Kidney tubule cell (primary cell): ENCODE data around the gene FAP.
A peak's percentile ranks its signal among the peaks of the same experiment; 100 is the strongest.

Experiments used
- DNase-seq: peaks from one replicate; pipeline ENCODE4 v3.0.0-alpha.2; 2018; ENCODE audit warnings: low spot score

Gene FAP

DNA sequence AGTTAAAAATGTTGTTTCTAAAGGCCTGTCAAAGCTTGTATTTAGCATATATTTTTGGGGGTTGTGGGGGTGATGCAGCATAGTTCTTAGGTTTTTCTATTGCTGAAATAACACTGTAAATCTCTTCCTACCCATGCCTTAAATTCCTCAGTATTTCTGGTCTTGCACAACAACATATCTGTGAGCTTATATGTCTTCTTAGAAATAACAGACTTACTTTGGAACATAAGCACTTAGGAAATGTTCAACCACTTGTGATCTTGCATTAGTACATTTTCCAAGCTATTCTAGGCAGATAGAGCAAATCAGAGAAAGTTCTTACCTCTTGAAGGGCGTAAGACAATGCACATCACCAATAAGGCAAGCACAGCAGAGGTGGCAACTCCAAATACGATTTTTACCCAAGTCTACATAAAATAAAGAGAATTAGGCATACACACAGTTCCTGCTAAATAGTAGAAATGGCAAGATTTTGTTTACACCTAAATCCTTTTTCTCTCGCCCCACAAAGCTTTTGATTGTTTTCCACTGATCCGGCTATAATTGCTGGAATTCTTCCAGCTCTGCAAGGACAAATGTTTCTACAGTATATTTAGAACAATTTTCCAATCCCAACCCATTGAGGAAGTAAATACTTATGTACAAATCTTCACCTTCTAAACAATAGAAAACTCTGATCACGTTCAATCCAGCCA lies 512 bp downstream of the FAP start:
- DNase-seq: no peak

DNA sequence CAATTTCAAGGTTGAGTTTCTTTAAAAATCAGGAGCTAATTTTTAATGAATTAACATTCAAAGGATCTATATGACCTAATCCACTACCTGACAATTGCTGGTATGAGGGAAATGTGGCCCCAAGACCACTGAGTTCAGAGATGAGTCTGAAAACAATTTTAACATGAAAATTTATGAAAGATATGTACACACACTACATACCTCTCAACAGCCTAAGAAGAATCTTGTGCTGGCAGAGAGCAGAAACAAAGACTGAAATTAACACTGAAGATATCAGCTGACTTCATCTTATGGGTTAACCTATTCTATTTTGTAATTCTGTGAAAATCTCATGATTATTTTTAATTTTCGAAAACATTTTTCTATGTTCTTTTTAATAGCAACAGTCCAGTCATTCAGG lies 1.7 kb downstream of the FAP start:
- no peak for DNase-seq

DNA sequence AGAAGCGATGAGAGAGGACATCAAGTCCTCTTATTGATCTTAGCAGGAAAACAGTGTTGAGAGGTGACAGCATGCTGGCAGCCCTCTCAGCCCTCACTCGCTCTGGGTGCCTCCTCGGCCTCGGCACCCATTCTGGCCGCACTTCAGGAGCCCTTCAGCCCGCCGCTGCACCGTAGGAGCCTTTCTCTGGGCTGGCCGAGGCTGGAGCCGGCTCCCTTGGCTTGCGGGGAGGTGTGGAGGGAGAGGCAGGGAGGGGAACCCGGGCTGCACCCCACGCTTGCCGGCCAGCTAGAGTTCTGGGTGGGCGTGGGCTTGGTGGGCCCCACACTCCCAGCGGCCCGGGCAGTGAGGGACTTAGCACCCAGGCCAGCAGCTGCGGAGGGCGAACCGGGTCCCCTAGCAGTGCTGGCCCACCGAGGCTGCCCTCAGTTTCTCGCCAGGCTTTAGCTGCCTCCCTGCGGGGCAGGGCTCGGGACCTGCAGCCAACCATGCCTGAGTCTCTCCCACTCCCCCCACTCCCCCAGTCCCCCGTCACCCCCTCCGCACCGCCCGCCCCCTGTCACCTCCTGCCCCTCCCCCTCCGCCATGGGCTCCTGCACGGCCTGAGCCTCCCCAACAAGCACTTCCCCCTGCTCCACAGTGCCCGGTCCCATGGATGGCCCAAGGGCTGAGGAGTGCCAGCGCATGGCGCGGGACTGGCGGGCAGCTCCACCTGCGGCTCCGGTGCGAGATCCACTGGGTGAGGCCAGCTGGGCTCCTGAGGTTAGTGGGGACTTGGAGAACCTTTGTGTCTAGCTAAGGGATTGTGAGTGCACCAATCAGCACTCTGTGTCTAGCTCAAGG lies 8.4 kb downstream of the FAP start:
- no peak for DNase-seq

DNA sequence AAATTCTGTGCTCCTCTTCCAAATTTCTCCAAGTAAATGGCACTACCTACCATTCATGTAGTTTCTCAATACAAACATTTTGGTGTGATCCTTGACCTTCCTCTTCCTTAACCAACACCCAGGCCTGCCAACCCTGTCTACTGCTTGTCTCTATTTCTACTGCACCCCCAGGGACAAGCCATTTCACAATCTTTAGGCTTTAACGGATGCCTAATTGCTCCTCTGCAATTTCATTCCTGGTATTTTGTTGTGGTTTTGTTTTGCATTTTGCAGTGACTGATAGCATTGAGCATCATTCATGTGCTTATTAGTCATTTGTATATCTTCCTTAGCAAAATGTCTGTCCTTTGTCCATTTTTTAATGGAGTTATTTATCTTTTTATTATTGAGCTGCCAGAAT lies 10.0 kb downstream of the FAP start:
- DNase-seq: peak; percentile 42

DNA sequence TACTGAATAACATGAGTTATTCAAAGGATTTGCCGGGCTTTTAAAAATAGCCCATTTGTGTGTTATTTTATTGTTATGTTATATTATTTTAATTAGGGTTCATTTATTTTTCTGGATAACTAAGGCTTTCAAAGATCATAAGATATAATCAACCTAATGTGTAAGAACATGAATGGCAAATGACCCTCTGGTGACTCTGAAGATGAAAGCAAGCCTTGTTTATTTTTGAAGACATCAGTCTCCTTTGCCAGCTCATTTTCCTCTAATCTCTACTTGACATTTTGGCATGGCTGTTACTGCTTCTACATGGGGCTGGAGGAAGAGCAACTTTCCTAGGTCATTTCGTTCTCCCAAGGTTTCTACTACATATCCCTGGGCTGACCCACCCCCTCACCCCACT lies 10.6 kb downstream of the FAP start:
- DNase-seq: no peak

DNA sequence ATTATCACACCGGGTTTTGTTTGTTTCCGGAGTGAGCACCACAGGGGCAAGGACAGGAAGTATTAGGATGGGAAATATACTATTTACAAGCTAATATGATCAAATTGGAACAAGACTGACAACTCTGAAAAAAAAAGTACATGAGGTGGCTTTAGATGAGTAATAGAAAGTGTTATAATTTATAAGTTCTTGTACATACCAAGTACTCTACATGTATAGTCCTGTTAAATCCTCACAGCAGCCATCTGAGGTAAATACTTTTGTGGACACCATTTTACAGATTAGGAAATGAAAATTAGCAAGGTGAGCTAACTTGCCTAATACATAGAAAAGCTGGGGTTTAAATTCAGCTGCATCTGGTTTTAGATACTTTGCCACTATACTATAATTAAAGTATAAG lies 11.2 kb downstream of the FAP start:
- no peak for DNase-seq

DNA sequence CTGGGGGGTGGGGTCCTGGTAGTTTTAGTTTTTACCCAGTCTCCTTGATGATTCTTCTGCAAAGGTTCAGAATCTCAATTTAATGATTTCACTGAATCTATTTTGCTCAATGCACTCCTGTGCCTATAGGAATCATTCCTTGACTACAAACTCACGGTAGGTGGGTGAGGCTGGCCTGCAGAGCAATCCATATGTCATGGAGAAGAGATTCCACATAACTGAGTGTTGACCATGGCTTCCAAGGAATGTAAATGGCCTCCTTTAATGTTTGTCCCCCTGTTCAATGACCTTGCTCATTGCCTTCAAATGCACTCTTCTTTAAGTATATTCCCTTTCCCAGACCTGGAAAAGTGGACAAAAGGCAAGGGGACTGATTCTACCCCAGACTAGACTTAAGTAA lies 12.5 kb downstream of the FAP start:
- DNase-seq: no peak

DNA sequence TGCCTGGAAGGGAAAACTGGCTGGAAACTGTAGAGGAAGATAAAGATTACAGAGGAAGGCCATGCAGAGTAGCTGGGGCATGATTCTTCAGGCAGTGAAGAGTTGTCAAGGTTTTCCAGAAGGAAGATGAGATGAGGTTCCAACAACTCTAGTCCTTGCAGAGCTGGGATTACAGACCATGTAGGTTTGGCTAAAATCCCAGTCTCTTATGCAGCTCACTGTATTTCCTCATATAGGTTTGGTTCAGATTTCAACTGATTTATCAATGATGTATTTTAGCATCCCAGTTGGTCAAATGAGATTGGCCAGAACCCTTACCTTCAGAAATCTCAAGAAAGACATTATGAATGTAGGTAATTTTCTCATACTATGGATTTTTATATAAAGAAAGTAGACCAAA lies 16.4 kb downstream of the FAP start:
- DNase-seq: no peak

DNA sequence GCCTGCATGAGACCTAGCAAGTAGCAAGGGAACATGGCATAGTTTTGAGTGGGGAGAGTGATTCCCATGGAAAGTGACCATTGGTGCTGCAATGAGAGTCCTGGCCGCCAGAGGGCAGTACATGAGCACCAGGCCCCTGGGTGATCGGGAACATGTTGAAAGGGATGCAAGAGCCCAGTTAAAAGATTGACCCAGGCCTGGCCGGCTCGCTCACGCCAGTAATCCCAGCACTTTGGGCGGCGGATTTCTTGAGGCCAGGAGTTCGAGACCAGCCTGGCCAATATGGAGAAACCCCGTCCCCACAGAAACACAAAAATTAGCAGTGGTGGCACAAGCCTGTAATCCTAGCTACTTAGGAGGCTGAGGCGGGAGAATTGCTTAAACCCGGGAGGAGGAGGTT lies 22.2 kb downstream of the FAP start:
- peak; percentile 66 for DNase-seq

DNA sequence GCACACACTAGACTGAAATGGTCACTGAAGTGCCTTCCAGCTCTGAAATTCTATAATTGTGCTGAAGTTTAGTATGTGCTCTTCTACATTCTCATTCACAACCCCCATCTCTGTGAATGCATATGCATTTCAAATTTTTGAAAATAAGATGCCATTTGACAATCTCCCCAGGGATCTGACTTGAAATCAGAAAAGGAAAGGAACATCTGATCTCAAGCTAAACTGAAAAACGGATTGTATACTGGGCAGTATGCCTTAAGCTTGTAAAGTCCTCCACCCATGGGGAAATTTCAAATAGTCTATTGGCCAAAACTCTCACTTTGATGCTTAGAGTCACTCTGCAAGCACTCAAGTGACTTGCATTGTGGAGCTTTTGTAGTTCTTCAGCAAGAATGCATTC lies 22.9 kb downstream of the FAP start:
- no peak for DNase-seq

DNA sequence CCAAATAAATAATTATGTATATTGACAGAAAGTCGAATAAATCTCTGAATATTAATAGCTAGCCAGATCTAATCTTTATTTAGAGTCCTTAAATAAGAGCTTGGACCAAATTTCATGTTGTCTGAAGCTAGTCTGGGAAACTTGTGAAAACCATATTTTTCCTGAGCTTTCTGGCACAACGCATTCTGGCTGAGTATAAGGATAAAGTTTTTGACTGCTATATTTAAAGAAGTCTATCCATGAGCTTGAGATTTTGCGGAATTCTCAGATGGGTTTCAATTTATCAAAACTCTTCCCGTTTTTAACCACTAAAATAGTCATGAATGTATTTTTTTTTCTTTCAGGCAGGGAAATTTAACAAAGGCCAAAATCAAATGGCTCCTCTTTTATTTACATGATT lies 23.8 kb downstream of the FAP start:
- no peak for DNase-seq

DNA sequence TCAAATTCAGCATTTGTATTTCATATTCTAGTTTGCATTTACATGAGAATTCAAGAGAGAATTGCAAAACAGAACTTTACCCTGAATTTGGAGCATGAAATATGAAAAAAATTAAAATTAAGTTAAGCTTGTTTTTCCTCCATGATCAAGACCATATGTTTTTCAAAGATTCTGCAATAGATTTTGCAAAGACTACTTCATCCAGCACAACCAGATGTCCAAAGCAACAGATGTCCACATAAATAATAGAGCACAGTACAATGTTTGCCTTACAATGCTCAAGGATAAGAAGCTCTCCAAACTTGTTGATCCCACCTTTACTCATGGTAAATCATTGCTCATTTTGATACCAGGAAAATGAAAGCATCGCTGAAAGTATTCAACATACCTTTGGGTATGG lies 25.6 kb downstream of the FAP start:
- no peak for DNase-seq

DNA sequence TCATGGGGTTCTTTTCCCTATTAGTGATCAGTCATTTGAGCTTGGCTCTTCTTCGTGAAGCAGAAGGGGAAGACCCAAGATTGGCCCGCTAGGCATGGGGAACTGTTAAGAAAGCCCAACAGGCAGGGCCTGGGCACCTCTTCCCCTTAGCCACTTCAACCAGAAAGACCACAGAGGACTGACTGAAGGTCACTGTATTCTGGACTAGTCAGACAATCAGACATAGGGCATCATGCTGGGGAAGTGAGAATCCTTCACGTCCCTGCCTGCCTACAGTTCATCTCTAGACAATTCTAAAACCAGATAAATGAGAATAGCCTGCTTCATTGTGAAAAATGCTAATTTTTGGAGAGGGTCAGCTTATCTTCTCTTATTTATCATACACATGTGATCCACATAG lies 28.1 kb downstream of the FAP start:
- DNase-seq: no peak

DNA sequence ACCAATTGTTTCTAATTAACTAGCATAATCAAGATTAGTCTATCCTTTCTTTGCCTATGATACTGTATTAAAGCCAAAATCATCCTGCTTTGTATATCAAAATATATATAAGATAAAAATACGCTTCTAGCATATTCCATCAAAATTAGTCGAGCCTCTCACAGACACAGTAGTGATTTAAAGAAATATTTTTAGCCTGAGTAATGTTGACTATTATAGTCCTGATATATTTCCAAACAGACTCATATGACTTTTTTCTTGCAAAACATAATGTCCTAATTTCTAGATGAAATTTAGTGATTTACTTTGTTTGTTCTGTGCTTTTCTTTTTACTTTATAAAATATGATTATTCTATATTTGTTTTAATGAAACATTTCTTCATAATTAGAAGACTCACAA lies 30.9 kb downstream of the FAP start:
- DNase-seq: no peak

DNA sequence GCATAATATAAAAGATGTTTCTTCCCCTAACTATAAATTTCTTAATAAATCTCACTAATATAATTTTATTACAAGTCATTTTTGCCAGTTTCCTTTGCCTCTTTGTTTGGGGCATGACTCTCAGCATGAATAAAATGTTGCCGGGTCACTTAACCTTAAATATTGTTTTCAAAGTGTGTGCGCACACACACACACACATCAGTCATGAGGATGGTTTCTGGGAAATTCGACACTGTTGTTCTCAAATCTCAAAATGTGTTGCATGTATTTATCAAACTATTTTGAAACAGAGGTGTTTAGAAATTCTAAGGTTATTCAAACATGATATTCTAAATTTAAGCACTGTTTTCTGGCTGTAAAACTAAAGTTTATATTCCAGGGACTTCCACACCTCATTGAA lies 31.5 kb downstream of the FAP start:
- DNase-seq: no peak

DNA sequence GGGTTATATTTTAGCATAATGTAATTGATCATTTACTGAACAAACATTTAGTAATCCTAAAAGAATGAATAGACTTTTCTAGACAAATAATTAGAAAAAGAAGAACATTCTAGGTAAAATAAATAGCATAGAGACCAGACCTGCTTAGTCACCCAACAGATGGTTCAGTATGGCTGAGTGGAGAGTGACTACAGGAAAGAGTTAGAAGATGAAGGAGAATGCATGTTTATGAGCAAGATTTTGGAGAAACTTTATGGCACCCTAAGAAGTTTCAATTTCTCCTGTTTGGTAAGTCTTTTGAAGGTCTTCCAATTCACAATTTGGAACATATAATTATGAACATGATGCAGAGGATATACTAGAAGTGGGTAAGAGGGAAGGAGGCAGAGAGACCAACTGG lies 32.9 kb downstream of the FAP start:
- no peak for DNase-seq

DNA sequence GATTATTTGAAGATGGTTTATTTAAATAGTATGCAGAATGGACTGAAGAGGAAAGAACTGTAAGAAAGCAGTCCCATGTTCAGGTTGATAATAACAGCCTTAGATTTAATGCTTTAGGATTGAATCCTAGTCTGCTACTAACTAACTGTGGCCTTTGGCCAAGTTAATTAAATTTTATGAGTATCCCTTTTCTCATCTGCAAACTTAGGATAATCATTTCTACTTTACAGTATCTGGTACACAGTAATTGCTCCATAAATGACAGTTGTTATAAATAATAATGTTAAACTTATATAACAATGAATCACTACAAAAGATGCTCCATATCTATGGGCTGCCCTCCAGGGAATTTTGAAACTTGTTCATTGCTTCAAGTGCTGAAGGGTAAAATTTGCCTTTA lies 41.0 kb downstream of the FAP start:
- DNase-seq: no peak

DNA sequence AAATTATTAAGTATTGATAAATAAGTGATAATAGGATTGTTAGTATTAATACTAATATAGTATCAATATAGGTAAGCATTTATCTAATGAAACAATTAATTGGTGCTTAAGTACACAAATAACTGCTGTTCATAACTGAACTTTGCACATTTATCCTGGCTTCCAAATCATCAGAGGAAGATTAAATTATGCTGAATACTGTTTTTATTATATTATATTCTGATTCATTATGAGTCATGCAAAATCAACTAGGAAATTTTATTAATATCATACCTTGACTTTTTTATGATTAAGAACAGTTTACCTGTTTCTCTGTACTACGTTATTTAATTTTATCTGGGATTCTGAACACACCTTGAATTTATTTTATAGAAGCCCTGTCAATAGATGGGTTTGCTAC lies 42.6 kb downstream of the FAP start:
- no peak for DNase-seq

DNA sequence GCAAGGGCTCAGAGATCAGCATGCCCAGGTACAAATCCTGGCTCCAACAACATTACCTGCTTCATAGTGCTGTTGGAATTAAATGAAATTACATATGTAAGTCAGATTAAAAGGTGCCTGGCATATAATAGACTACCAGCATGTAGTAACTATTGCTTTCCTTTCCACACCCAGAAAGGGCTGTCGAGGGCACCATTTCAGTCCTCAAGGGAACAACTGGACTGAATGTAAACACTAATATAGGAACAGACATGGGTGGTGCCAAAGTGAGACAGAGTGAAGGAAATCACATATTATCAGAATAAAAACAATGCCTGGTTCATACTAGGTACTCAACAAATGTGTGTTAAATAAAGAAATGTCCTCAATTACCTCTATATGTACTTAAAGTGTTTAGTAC lies 43.3 kb downstream of the FAP start:
- no peak for DNase-seq

DNA sequence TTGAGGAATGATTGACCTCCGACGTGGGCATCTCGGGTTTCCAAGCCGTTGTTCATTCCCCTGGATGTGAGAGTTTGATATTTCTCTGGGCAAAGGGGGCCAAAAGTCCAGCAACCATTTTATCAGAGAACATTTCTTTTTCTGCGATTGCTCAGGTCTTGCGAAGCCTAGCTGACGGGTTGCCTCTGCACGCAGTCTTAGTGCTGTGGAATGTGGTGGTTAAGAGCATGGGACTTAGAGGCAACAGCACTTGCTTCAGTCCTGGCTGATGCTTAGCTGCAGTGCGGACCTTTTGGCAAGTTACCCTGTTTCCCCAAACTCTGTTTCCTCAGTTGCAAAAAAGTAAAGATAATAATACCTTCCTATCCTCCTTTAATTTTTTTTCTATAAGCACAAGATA lies 45.0 kb downstream of the FAP start:
- DNase-seq: no peak

DNA sequence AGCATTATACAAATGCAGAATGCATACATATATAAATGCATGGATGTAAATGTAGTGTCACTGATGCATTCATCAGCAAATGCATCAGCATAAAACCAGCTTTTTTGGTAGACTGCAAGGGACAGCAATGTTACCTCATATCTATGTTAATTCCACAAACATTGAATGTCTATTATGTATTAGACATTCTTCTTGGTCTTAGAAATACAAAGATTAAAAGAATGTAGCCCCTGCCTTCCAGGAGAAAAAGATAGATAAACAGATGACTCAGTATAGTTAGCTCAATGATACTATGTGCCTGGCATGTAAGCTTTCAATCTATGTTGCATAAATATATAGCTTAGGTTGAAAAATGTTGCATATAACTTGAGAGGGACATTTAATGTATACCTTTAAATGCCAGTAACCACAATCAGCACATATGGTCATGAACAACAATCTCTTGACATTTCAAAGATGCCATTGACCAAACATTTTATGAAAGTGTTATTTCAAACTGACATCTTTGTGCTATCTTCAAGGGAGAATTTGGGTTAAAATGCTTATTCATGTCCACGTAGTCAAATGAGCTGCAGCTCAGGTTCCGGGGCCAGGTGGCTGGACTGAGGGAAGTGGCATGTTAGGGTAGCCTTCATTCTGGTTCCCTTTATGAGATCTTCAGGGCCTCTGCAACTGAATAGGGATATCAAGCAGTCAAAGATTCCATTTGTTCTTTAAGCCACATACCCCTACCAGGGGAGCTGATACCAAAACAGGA lies 46.0 kb downstream of the FAP start:
- DNase-seq: no peak

DNA sequence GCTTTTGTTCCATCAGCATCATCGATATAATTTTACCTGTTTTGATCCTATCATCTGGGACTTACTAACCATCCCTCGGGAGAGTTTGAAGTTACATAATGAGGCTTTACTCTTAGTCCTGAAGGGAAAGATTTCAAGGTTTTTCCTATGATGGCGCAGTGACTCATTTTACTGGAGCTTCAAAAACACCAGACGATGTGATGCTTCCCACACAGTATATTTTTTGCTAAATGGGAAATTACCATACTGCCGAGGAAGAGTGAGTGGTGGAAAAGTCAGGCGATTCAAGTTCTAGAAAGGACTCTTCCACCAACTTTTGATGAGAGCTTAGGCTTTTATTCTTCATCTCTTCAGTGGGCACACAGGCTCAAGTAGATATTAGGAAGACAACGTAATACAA lies 46.6 kb downstream of the FAP start:
- DNase-seq: no peak

DNA sequence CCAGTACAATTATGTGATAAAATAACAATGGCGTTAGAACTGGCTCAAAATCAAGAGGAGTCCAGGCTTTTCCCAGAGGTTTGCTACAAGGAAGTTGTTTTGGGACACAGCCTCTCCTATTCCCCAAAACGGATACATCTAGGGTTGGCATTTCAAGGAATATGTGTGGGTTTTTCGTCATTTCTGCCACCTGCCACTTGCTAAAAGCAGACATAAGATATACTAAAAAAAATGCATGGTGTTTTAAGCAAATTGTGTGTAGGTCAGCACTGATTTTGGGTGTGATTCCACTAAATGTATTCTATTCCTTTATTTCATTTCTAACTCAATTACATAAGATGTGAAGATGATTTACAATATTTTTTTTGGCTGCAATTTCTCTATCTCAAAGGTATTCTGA lies 54.8 kb downstream of the FAP start:
- DNase-seq: no peak
